GM12873 (cell line): Measurements from ENCODE around the gene MTFR1L.

Source experiments
- CTCF ChIP-seq: IDR thresholded peaks from 2 replicates; pipeline ENCODE4 v1.5.1; 2012; ENCODE audit warnings: low read depth, mild to moderate bottlenecking, moderate library complexity, low read length, control low read depth; ENCODE audit not compliant: insufficient read depth; ENCODE audit errors: missing control alignments

The MTFR1L gene

GRCh38 chr1:25862785-25863485 lies 43.2 kb downstream of the MTFR1L start:
- no peak for TF ChIP-seq CTCF

- TF ChIP-seq CTCF, result no peak
Observed at GRCh38 chr1:25863486-25864262, 43.9 kb downstream of the MTFR1L start.

GRCh38 chr1:25864434-25864833 lies 44.7 kb downstream of the MTFR1L start:
- TF ChIP-seq CTCF, result no peak

GRCh38 chr1:25866288-25866687 lies 46.5 kb downstream of the MTFR1L start:
- TF ChIP-seq CTCF, result no peak

- TF ChIP-seq CTCF, result no peak
Observed at GRCh38 chr1:25867210-25867991, 47.6 kb downstream of the MTFR1L start.

GRCh38 chr1:25869909-25870606 lies 50.3 kb downstream of the MTFR1L start:
- no peak for TF ChIP-seq CTCF
